GM18861 (cell line): ENCODE results near the gene TMEM248.
"Not testable (repeated sequence)": the region's sequence is repeated elsewhere in the genome, so short reads cannot be mapped to it uniquely, and the experiment has no call there.

Source experiments
- ATAC-seq: cut with Tn5 transposase; IDR thresholded peaks from one replicate; pipeline ENCODE4 v1.9.1; 2021; ENCODE audit not compliant: unreplicated experiment

The TMEM248 gene

DNA sequence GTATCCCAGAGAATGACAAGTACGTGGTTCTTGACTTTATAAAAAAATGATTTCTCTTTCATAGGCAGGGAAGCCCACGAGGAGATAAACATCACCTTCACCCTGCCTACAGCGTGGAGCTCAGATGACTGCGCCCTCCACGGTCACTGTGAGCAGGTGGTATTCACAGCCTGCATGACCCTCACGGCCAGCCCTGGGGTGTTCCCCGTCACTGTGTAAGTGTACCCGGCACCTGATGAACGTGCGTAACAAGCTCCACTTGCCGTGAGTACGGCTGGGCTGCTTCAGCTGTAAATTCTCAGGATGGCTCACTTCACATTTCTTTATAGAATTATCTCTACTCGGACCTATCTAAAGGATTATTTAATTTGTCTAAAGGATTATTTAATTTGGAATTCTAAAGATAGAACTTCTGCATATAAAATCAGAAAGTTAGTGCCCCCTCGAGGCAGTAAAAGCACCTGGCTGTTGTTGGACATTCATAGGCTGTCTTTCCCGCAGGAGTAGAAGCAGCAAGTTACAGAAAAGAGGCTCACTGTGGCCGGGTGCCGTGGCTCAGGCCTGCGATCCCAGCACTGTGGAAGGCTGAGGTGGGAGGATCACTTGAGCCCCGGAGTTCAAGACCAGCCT lies 27.6 kb downstream of the TMEM248 start:
- ATAC-seq, result no peak

- no peak for ATAC-seq
These were observed 29.3 kb downstream of the TMEM248 start for GRCh38 chr7:66950311-66950710.

GRCh38 chr7:66950763-66951162 lies 29.7 kb downstream of the TMEM248 start:
- ATAC-seq, result no peak

GRCh38 chr7:66952343-66953043 lies 31.5 kb downstream of the TMEM248 start:
- no peak for ATAC-seq

DNA sequence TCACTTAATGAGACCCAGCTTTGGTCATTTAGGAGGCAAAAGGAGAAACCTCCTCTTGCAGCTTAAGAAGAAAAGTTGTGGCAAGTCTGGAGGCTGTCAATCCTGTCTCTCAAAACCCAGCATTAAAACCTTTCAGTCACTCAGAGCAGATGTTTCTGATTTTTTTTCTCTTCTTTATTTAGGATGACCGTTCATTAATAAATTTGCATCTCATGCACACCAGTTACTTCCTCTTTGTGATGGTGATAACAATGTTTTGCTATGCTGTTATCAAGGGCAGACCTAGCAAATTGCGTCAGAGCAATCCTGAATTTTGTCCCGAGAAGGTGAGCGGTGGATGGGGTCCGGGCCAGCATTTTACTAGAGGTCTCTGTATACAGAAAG lies 32.0 kb downstream of the TMEM248 start:
- no peak for ATAC-seq

- no peak for ATAC-seq
These were observed 36.7 kb downstream of the TMEM248 start for GRCh38 chr7:66957595-66958290.

- no peak for ATAC-seq
These were observed 37.7 kb downstream of the TMEM248 start for GRCh38 chr7:66958538-66959350.

DNA sequence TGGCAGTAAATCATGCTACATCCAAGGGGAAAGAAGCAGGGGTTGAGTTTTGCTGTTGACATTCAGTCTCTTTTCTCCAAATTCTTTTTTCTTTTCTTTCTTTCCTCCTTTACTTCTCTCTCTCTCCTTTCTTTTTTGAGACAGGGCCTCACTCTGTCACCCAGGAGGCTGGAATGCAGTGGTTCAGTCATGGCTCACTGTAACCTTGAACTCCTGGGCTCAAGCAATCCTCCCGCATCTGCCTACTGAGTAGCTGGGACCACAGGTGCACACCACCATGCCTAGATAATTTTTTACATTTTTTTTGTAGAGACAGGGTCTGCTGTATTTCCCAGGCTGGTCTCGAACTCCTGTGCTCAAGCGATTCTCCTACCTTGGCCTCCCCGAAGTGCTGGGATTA lies 39.2 kb downstream of the TMEM248 start:
- ATAC-seq, result no peak

DNA sequence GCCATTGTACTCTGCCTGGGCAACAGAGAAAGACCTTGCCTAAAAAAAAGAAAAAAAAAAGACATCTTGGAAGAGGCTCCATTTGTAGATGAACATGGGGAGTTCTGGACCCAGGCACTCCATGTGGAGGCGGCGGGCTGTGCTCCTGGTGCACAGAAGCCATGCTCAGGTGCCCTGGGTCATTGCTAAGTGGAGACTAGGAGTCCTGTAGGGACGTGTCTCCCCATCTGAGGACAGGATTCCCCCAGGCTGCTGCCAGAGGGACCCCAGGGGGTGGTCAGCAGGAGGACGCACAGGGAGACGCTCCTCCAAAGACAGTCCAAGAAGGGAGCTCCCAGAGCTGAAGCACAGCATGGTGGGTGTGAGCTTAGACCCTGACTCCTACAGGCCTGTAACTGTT lies 40.1 kb downstream of the TMEM248 start:
- no peak for ATAC-seq

DNA sequence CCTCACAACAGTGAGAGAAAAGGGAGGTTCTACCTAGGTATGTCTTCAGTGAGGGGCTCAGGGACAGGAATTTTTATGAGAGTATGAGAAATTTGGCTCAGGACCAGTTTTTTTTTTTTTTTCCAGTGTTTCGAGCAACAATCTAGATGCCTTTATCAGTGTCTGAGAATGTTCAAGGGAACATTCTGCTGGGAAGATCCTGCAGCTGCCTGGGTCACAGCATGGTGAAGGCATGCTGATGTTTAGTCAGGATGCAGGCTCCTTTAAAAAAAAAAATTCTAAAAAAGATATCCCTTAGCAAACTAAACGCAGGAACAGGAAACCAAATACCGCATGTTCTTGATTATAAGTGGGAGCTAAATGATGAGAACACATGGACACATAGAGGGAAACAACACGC lies 43.4 kb downstream of the TMEM248 start:
- no peak for ATAC-seq

- ATAC-seq, result no peak
These were observed 46.0 kb downstream of the TMEM248 start for GRCh38 chr7:66967029-66967428.

DNA sequence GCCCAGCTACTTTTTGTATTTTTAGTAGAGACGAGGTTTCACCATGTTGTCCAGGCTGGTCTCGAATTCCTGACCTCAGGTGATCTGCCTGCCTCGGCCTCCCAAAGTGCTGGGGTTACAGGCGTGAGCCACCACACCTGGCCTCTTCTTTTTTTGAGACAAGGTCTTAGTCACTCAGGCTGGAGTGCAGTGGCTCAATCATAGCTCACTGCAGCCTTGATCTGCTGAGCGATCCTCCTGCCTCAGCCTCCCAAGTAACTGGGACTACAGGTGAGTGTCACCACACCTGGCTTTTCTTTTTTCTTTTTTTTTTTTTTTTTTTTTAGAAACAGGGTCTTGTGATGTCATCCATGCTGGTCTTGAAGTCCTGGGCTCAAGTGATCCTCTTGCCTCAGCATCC lies 48.0 kb downstream of the TMEM248 start:
- not testable (repeated sequence) for ATAC-seq

DNA sequence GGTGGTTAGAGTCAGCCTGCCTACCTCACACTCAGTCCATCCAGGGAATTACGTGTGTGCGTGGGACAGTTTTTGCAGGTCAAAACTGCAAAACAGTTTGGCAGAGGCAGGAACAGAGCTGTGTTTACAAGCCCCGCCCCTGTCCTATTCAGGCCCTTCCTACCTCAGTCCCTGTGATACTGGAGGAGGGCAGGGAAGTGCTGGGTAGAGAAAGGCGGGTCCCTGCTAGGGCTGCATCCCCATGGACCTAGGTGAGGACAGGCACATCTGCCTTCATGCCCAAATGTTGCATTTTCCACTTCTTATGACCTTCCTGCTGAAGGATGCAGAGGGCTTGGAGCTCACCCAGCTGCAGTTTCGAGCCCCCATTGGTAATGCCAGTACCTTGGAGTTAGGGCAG lies 49.3 kb downstream of the TMEM248 start:
- no peak for ATAC-seq

GRCh38 chr7:66974986-66975590 lies 54.1 kb downstream of the TMEM248 start:
- no peak for ATAC-seq

DNA sequence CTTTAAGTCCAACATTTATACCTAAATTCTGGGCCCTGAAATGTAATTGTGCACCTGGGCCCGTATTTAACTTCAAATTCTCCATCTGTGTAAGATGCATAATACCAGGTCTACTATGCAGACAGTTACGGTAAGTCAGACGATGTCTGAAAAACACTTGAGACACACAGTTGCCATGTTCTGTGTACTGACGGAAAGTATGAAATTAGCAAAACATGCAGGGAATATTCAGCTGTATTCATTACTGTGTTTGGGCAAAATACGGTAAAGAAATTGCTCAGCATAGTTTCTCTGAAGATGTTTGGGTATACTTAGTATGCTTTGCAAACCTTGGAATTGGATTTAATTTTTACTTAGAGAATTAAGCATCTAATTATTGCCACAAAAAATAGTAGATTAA lies 57.3 kb downstream of the TMEM248 start:
- not testable (repeated sequence) for ATAC-seq

GRCh38 chr7:66979013-66979412 lies 58.0 kb downstream of the TMEM248 start:
- not testable (repeated sequence) for ATAC-seq

DNA sequence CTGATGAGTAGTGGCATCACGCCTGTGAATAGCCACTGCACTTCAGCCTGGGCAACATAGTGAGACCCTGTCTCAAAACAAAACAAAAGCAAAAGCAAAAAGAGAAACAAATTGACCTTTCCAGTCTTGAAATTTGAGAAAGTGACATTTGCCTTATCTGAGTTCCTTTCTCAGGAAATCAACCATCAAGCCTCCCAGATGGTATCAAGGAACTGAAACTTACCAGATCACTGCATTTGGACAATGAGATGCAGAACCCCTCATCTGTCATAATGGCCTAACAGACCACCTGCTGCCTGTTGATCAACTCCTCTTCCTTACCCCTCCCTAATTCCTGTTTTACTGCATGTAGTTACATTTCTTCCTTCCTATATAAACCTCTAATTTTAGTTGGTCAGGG lies 59.3 kb downstream of the TMEM248 start:
- not testable (repeated sequence) for ATAC-seq

GRCh38 chr7:66989552-66989951 lies 68.5 kb downstream of the TMEM248 start:
- not testable (repeated sequence) for ATAC-seq

- ATAC-seq, result not testable (repeated sequence)
These were observed 73.0 kb downstream of the TMEM248 start for GRCh38 chr7:66994051-66994450.

DNA sequence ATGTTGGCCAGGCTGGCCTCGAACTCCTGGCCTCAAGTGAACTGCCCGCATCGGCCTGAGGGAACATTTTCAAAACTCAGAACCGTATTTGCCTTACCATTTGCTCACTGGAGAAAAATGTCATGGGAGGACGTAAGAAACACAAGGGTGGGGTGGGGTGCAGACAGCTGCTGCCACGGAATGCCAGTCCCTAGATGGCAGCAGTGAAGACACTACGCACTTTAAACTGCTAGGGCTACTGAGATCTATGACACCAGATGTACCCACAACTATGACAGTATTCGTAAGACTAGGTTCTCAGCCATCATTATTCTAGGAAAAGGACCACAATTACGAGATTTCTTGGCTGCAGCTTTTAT lies 73.6 kb downstream of the TMEM248 start:
- peak; percentile 36 for ATAC-seq
